Measurements from ENCODE around the gene PCYT2. TPM values are rescaled to one million over a fixed set of nuclear protein-coding genes. Genes with fewer than 3 reads are reported as not detected.
A peak's percentile ranks its signal among the peaks of the same experiment; 100 is the strongest.

PCYT2 gene
- total and polyA plus RNA-seq, 2 donors (not counting 1 experiment from before 2014, with no cell fraction given), result 46.0 to 65.6 TPM

GRCh38 chr17:81885454-81885853 is 25.7 kb downstream of the PCYT2 start:
- Histone ChIP-seq H4K20me1 (ENCODE audit: control insufficient read depth, extremely low read depth, insufficient read depth, low read length) (no peaks in the 10 kb centered on the region), H3K27me3 (ENCODE audit: control insufficient read depth, insufficient read depth, low read length) (no peaks in the 10 kb centered on the region), H3K9ac (ENCODE audit: insufficient read depth, low read length) (no peak overlapping the region), H3K36me3 (ENCODE audit: control insufficient read depth, insufficient read depth, low read length) (peaks cover 35% of the 10 kb centered on the region), H3K79me2 (ENCODE audit: control insufficient read depth, insufficient read depth, low read length) (peaks cover 42% of the 10 kb centered on the region), H3K27ac (ENCODE audit: insufficient read depth, low read length) (no peak overlapping the region), H3K4me1 (ENCODE audit: control insufficient read depth, extremely low read depth, insufficient read depth, low read length) (peaks cover 19% of the 10 kb centered on the region), H3K4me3 (replicated peaks in 1 of 4; ENCODE audit: control extremely low read depth in 1 of 4, insufficient read depth in 1 of 4, low read depth in 3 of 4, low read length in 4 of 4) (no peak overlapping the region), H3K9me3 (ENCODE audit: control insufficient read depth, insufficient read depth, low read depth, low read length) (no peaks in the 10 kb centered on the region), H3K4me2 (ENCODE audit: extremely low read depth, insufficient read depth, low read length) (no peak overlapping the region), H2AFZ (ENCODE audit: low read length) (no peak overlapping the region)
- no peak for DNase-seq (ENCODE audit: low read depth in 2 of 2)
- no peak for TF ChIP-seq EZH2 (IDR thresholded peaks at IDR 0.05; ENCODE audit: low read length, missing control alignments)
- no peak for TF ChIP-seq CTCF (conservative IDR thresholded peaks at IDR 0.05 in 1 of 2, IDR thresholded peaks at IDR 0.05 in 1 of 2; ENCODE audit: low read depth in 1 of 2, low read length in 2 of 2)

- TF ChIP-seq EZH2 (IDR thresholded peaks at IDR 0.05; ENCODE audit: low read length, missing control alignments), result no peak
- no peak for TF ChIP-seq CTCF (conservative IDR thresholded peaks at IDR 0.05 in 1 of 2, IDR thresholded peaks at IDR 0.05 in 1 of 2; ENCODE audit: low read depth in 1 of 2, low read length in 2 of 2)
- Histone ChIP-seq H3K79me2 (ENCODE audit: control insufficient read depth, insufficient read depth, low read length) (peaks cover 37% of the 10 kb centered on the region), H3K4me1 (ENCODE audit: control insufficient read depth, extremely low read depth, insufficient read depth, low read length) (peaks cover 15% of the 10 kb centered on the region), H4K20me1 (ENCODE audit: control insufficient read depth, extremely low read depth, insufficient read depth, low read length) (no peaks in the 10 kb centered on the region), H3K4me3 (replicated peaks in 1 of 4; ENCODE audit: control extremely low read depth in 1 of 4, insufficient read depth in 1 of 4, low read depth in 3 of 4, low read length in 4 of 4) (no peak overlapping the region), H3K9me3 (ENCODE audit: control insufficient read depth, insufficient read depth, low read depth, low read length) (no peaks in the 10 kb centered on the region), H3K4me2 (ENCODE audit: extremely low read depth, insufficient read depth, low read length) (no peak overlapping the region), H2AFZ (ENCODE audit: low read length) (no peak overlapping the region), H3K27ac (ENCODE audit: insufficient read depth, low read length) (no peak overlapping the region), H3K9ac (ENCODE audit: insufficient read depth, low read length) (no peak overlapping the region), H3K27me3 (ENCODE audit: control insufficient read depth, insufficient read depth, low read length) (no peaks in the 10 kb centered on the region), H3K36me3 (ENCODE audit: control insufficient read depth, insufficient read depth, low read length) (peaks cover 35% of the 10 kb centered on the region)
- DNase-seq (ENCODE audit: low read depth in 2 of 2), result no peak
These were observed 26.2 kb downstream of the PCYT2 start for GRCh38 chr17:81884968-81885367.

DNA sequence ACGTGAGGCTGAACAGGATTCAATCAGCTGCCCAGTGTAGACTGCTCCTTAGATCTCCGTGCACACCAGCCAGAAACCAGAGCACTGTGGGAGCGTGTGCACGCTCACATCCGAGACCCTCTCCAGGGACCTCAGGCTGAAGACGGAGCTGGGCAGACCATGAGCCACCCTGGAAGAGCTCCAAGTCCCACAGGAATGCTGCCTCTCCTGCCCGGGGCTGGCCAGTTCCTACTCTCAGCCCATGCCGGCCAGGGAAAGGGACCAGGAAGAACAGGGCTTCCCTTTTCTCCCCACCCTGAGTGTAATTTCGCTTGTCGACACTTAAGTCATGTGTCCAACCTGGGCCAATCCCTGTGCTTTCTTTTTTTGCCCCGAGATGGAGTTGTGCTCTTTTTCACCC is 26.7 kb downstream of the PCYT2 start:
- H3K27ac ChIP-seq (ENCODE audit: insufficient read depth, low read length), result no peak overlapping the region
- no peak overlapping the region for H2AFZ ChIP-seq (ENCODE audit: low read length)
- H4K20me1 ChIP-seq (ENCODE audit: control insufficient read depth, extremely low read depth, insufficient read depth, low read length), result no peaks in the 10 kb centered on the region
- no peak for TF ChIP-seq CTCF (conservative IDR thresholded peaks at IDR 0.05 in 1 of 2, IDR thresholded peaks at IDR 0.05 in 1 of 2; ENCODE audit: low read depth in 1 of 2, low read length in 2 of 2)
- no peak for TF ChIP-seq EZH2 (IDR thresholded peaks at IDR 0.05; ENCODE audit: low read length, missing control alignments)
- no peak overlapping the region for H3K9ac ChIP-seq (ENCODE audit: insufficient read depth, low read length)
- H3K4me3 ChIP-seq (replicated peaks in 1 of 4; ENCODE audit: control extremely low read depth in 1 of 4, insufficient read depth in 1 of 4, low read depth in 3 of 4, low read length in 4 of 4), result no peak overlapping the region
- no peaks in the 10 kb centered on the region for H3K27me3 ChIP-seq (ENCODE audit: control insufficient read depth, insufficient read depth, low read length)
- peaks cover 32% of the 10 kb centered on the region for H3K36me3 ChIP-seq (ENCODE audit: control insufficient read depth, insufficient read depth, low read length)
- H3K4me1 ChIP-seq (ENCODE audit: control insufficient read depth, extremely low read depth, insufficient read depth, low read length), result peaks cover 11% of the 10 kb centered on the region
- no peak overlapping the region for H3K4me2 ChIP-seq (ENCODE audit: extremely low read depth, insufficient read depth, low read length)
- H3K9me3 ChIP-seq (ENCODE audit: control insufficient read depth, insufficient read depth, low read depth, low read length), result no peaks in the 10 kb centered on the region
- DNase-seq (ENCODE audit: low read depth in 2 of 2), result peak in 1 of 2 donors; percentile 50
- H3K79me2 ChIP-seq (ENCODE audit: control insufficient read depth, insufficient read depth, low read length), result peaks cover 33% of the 10 kb centered on the region
